Hematopoietic multipotent progenitor cell treated with erythropoietin and hydrocortisone succinate and interleukin-3 and kit ligand, for 6 days (in vitro differentiated cells): Measurements from ENCODE around the gene P2RX1.

ENCODE experiments used
- DNase-seq: peaks from one replicate; pipeline ENCODE4 v3.0.0-alpha.2; 2015

The P2RX1 gene

DNA sequence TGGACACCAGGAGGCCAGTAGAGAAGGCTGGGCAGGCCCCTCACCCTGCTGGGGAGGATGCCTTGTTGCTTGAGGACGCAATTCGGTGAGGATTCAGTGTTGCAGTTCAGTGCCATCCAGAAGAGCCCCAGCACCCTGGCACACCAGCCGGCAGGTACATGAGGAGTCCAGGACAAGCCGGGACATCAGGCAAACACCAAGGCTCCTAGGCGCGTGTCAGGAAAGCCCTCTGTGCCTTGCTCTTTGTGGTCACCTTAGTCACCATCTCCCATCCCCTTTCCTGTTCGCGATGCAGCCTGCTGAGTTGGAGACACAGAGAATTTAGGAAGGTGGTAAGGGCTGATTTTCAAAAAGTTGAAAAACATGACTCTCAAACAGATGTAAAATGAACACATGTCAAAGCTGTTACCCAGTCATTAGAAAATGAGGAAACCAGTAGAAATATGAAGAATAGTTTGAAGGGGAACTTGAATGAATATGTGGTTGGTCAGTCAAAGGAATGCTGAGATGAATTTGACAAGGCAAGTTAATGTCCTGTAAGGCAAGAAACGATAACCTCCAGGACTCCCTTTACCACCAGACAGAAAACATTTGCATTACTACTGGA is 67.9 kb downstream of the P2RX1 start:
- no peak for DNase-seq

DNA sequence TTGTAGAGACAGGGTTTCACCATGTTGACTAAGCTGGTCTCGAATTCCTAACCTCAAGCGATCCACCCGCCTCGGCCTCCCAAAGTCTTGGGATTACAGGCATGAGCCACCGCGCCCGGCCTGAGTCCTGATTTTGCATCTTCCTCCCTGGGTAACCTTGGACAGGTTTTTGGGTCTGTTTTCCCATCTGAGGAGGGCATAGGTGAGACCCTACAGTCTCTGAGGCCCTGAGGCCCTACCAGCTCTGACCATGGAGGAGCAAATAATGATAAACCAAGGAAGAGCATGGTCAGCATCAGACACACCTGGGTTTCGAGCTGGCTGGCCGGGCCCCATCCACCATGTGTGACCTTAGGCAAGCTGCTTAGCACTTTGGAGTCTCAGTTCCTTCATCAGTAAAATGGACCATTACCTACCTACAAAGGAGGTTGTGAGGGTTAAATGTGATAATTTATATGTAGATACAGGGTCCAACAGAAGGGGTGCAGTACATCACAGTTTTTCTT is 69.0 kb downstream of the P2RX1 start:
- no peak for DNase-seq
